ENCODE results near the gene TBX3. TPM values are rescaled to one million over a fixed set of nuclear protein-coding genes. Genes with fewer than 3 reads are reported as not detected.

TBX3 gene
- polyA plus RNA-seq, 1 of the 3 experiments (the other 2 are of a cell fraction) = 10.2 TPM

DNA sequence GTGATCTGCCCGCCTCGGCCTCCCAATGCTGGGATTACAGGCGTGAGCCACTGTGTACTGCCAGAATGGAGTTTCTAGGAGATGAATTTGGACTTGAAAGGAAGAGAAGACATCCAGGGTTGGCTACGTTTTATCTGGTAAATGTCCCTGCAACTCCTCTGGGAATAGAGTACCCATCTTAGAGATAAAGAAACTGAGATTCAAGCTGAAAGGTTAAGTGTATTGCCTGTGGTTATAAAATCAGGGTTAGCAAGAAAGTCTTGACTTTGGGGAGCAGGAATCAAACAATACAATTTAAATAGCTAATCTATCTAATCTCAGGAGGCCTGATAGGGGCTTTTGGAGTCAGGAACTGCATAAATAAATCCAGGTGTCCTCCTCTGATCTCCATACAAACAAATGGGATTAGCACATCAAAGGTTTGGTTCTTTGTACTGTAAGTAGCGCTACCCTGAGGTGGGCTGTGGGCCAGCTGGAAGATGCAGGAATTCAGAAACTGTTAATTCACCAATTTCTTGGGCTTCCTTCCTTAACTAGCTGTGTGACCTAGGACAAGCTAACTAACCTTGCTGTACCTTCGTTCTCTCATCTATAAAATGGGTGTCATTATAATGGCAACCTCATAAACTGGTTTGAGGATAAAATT lies 45.1 kb downstream of the TBX3 start:
- H3K9me3 ChIP-seq = no peaks in the 10 kb centered on the region
- ChIA-PET POLR2A (no interaction called here), CTCF (interaction anchor here (0.7 to 6.0 kb wide), 4 partner anchors 9 to 1279 kb away, joined by 3 to 71 read pairs (median 16); no protein-coding TSS in a partner anchor)
- H3K9ac ChIP-seq = no peak overlapping the region
- H3K4me2 ChIP-seq = no peak overlapping the region
- DNase-seq = no peak
- H3K9me2 ChIP-seq = no peaks in the 10 kb centered on the region
- 61% methylated on average over 6 of the region's 6 CpGs for WGBS (ENCODE audit: low lambda C conversion rate)
- no peak for TF ChIP-seq TAF1 (IDR thresholded peaks at IDR 0.05; ENCODE audit: borderline replicate concordance, low read depth, low read length)
- H3K27me3 ChIP-seq (ENCODE audit: insufficient read depth) = no peaks in the 10 kb centered on the region
- H3K79me2 ChIP-seq (ENCODE audit: insufficient read depth) = no peaks in the 10 kb centered on the region
- no peak overlapping the region for H3K4me3 ChIP-seq (ENCODE audit: low read depth in 2 of 2, low read length in 1 of 2)
- H3K27ac ChIP-seq (ENCODE audit: low read depth in 2 of 2, low read length in 1 of 2) = no peak overlapping the region
- no peaks in the 10 kb centered on the region for H4K20me1 ChIP-seq (ENCODE audit: insufficient read depth)
- no peaks in the 10 kb centered on the region for H3K4me1 ChIP-seq (ENCODE audit: control insufficient read depth in 1 of 2, insufficient read depth in 2 of 2, low read depth in 1 of 2, low read length in 1 of 2)
- H2AFZ ChIP-seq (ENCODE audit: low read depth) = no peak overlapping the region
- H3K36me3 ChIP-seq (replicated peaks in 1 of 2; ENCODE audit: control insufficient read depth in 1 of 2, insufficient read depth in 2 of 2, low read length in 1 of 2) = no peaks in the 10 kb centered on the region
- no peaks in the 10 kb centered on the region for H3F3A ChIP-seq (replicated peaks; ENCODE audit: insufficient read depth)

DNA sequence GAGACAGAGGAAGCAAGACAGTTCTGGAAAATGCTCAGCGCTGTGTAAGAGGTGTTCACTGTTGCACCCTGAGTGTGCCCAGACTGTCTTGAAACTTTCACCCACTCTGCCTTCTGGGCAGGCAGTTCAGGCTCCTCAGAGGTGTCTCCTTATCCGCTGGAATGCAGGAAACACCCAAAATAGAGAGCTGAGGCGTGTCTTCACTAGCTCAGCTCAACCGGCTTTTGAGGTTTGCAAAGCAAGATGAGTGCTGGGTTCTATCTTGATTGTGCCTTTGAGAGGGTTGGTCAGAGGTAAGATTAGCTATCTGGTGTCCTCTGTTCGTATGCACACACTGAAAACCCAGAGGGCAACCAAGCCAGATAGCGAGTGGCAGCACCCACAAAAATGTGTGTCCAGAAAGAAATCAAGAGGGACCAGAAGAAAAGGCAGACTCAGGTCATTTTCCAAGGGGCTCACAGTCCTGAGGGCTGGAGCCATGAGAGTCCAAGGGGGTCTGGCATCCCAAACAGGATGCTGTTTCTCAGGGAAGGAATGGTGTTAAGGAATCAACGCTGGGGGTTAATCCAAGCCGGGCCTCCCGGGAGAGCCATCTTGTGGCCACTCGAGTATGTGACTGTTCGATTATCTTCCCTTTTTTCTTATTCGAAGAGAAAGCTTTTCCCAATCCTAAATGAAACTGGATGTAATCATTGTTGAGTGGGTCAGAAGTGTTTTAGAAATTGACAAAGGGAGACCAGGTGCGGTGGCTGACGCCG lies 47.1 kb downstream of the TBX3 start:
- 62% methylated on average over 15 of the region's 15 CpGs for WGBS (ENCODE audit: low lambda C conversion rate)
- H3K27me3 ChIP-seq (ENCODE audit: insufficient read depth) = no peaks in the 10 kb centered on the region
- H3K4me2 ChIP-seq = no peak overlapping the region
- no peaks in the 10 kb centered on the region for H3K79me2 ChIP-seq (ENCODE audit: insufficient read depth)
- H2AFZ ChIP-seq (ENCODE audit: low read depth) = no peak overlapping the region
- H3K4me3 ChIP-seq (ENCODE audit: low read depth in 2 of 2, low read length in 1 of 2) = no peak overlapping the region
- TF ChIP-seq FOXM1 (IDR thresholded peaks at IDR 0.05; ENCODE audit: low read depth) (no peak), JUND (IDR thresholded peaks at IDR 0.05) (no peak), MEF2A (IDR thresholded peaks at IDR 0.05; ENCODE audit: borderline replicate concordance, low read depth) (no peak), GATA2 (CRISPR knock-in tag; IDR thresholded peaks at IDR 0.05) (no peak), ELF1 (IDR thresholded peaks at IDR 0.05) (no peak), RAD21 (IDR thresholded peaks at IDR 0.05; ENCODE audit: low read length) (peak; percentile 40), MAX (IDR thresholded peaks at IDR 0.05; ENCODE audit: low read depth) (no peak), SMC3 (IDR thresholded peaks at IDR 0.05; ENCODE audit: low read depth, low read length) (peak; percentile 35; the same call in 1 of the 2 replicates), RFX5 (IDR thresholded peaks at IDR 0.05; ENCODE audit: low read length) (no peak), CTCF (IDR thresholded peaks at IDR 0.05) (peak; percentile 40), PBX3 (IDR thresholded peaks at IDR 0.05) (no peak)
- TF ChIP-seq, protein P1, sequence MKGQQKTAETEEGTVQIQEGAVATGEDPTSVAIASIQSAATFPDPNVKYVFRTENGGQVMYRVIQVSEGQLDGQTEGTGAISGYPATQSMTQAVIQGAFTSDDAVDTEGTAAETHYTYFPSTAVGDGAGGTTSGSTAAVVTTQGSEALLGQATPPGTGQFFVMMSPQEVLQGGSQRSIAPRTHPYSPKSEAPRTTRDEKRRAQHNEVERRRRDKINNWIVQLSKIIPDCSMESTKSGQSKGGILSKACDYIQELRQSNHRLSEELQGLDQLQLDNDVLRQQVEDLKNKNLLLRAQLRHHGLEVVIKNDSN (IDR thresholded peaks at IDR 0.05; ENCODE audit: borderline replicate concordance, low read depth) = no peak
- ChIA-PET CTCF (interaction anchor here (0.6 to 6.0 kb wide), 13 partner anchors 11 to 1281 kb away, joined by 3 to 71 read pairs (median 4); no protein-coding TSS in a partner anchor), POLR2A (no interaction called here)
- peak; percentile 56 for DNase-seq
- H3K4me1 ChIP-seq (ENCODE audit: control insufficient read depth in 1 of 2, insufficient read depth in 2 of 2, low read depth in 1 of 2, low read length in 1 of 2) = no peaks in the 10 kb centered on the region
- no peaks in the 10 kb centered on the region for H4K20me1 ChIP-seq (ENCODE audit: insufficient read depth)
- no peaks in the 10 kb centered on the region for H3K9me3 ChIP-seq
- no peak overlapping the region for H3K9ac ChIP-seq
- no peaks in the 10 kb centered on the region for H3K36me3 ChIP-seq (replicated peaks in 1 of 2; ENCODE audit: control insufficient read depth in 1 of 2, insufficient read depth in 2 of 2, low read length in 1 of 2)
- no peak overlapping the region for H3K27ac ChIP-seq (ENCODE audit: low read depth in 2 of 2, low read length in 1 of 2)
- no peaks in the 10 kb centered on the region for H3K9me2 ChIP-seq
- H3F3A ChIP-seq (replicated peaks; ENCODE audit: insufficient read depth) = no peaks in the 10 kb centered on the region
